HepG2 (cell line): ENCODE results near the gene AARS1. TPM values are rescaled to one million over a fixed set of nuclear protein-coding genes. Genes with fewer than 3 reads are reported as not detected.
A peak's percentile ranks its signal among the peaks of the same experiment; 100 is the strongest.

ENCODE experiments used
- ARID3A ChIP-seq: IDR thresholded peaks from 2 replicates; pipeline ENCODE4 v1.6.1; 2012; ENCODE audit warnings: low read depth, low read length, improper control_type of control experiment
- ATAD3A ChIP-seq: sonication (generic); formaldehyde crosslinking; IDR thresholded peaks from 2 replicates; pipeline ENCODE4 v1.4.0; 2020; ENCODE audit warnings: missing genetic modification reagents
- CBX5 ChIP-seq: sonication (generic); formaldehyde crosslinking; IDR thresholded peaks from 2 replicates; pipeline ENCODE4 v1.4.0; 2020; ENCODE audit warnings: missing genetic modification reagents, borderline replicate concordance
- FOXA3 ChIP-seq: IDR thresholded peaks from 2 replicates; pipeline ENCODE4 v1.6.1; 2016; ENCODE audit warnings: missing genetic modification reagents, missing compliant biosample characterization
- HHEX ChIP-seq: IDR thresholded peaks from 2 replicates; pipeline ENCODE4 v1.6.1; 2016; ENCODE audit warnings: control low read depth
- HNRNPK ChIP-seq: fragments of 200-400 bp; formaldehyde crosslinking; IDR thresholded peaks from 2 replicates; pipeline ENCODE4 v1.6.1; 2018; ENCODE audit warnings: low read length, low read depth, moderate library complexity, mild to moderate bottlenecking; ENCODE audit not compliant: poor library complexity, severe bottlenecking
- MAFG ChIP-seq: sonication (generic); formaldehyde crosslinking; IDR thresholded peaks from 2 replicates; pipeline ENCODE4 v1.5.1; 2020; ENCODE audit warnings: mild to moderate bottlenecking, missing genetic modification reagents
- MED1 ChIP-seq: sonication (generic); formaldehyde crosslinking; IDR thresholded peaks from 2 replicates; pipeline ENCODE4 v1.4.0; 2020; ENCODE audit warnings: missing genetic modification reagents
- NCOA5 ChIP-seq: sonication (generic); formaldehyde crosslinking; IDR thresholded peaks from 2 replicates; pipeline ENCODE4 v1.4.0; 2020; ENCODE audit warnings: missing genetic modification reagents
- PBX2 ChIP-seq: IDR thresholded peaks from 2 replicates; pipeline ENCODE4 v1.6.1; 2016; ENCODE audit warnings: control low read depth
- PRDM10 ChIP-seq: sonication (generic); formaldehyde crosslinking; IDR thresholded peaks from 2 replicates; pipeline ENCODE4 v1.4.0; 2020; ENCODE audit warnings: low read depth, missing genetic modification reagents
- SMYD3 ChIP-seq: sonication (generic); formaldehyde crosslinking; IDR thresholded peaks from 2 replicates; pipeline ENCODE4 v1.8.1; 2023; ENCODE audit warnings: mild to moderate bottlenecking, missing genetic modification reagents
- ZBTB42 ChIP-seq: sonication (generic); formaldehyde crosslinking; IDR thresholded peaks from 2 replicates; pipeline ENCODE4 v1.5.0; 2020; ENCODE audit warnings: mild to moderate bottlenecking, missing genetic modification reagents
- ZFP90 ChIP-seq: sonication (generic); formaldehyde crosslinking; IDR thresholded peaks from 2 replicates; pipeline ENCODE4 v1.8.0; 2022; ENCODE audit warnings: missing genetic modification reagents, mild to moderate bottlenecking, inconsistent platforms, borderline replicate concordance
- ZKSCAN5 ChIP-seq: sonication (generic); formaldehyde crosslinking; IDR thresholded peaks from 2 replicates; pipeline ENCODE4 v1.5.1; 2020; ENCODE audit warnings: mild to moderate bottlenecking, missing genetic modification reagents
- ZMAT3 ChIP-seq: sonication (generic); formaldehyde crosslinking; conservative IDR thresholded peaks from 2 replicates; pipeline ENCODE4 v1.7.0; 2021; ENCODE audit warnings: missing genetic modification reagents
- ZMYM3 ChIP-seq: sonication (generic); formaldehyde crosslinking; IDR thresholded peaks from 2 replicates; pipeline ENCODE4 v1.5.1; 2020; ENCODE audit warnings: mild to moderate bottlenecking, missing genetic modification reagents
- ZNF513 ChIP-seq: sonication (generic); formaldehyde crosslinking; conservative IDR thresholded peaks from 2 replicates; pipeline ENCODE4 v1.5.0; 2020; ENCODE audit warnings: missing genetic modification reagents
- ZNF639 ChIP-seq: conservative IDR thresholded peaks from 2 replicates; pipeline ENCODE4 v1.6.1; 2018; ENCODE audit warnings: missing genetic modification reagents
- ZNF746 ChIP-seq: sonication (generic); formaldehyde crosslinking; IDR thresholded peaks from 2 replicates; pipeline ENCODE4 v1.8.0; 2022; ENCODE audit warnings: mild to moderate bottlenecking, missing genetic modification reagents
- ZSCAN20 ChIP-seq: sonication (generic); formaldehyde crosslinking; IDR thresholded peaks from 2 replicates; pipeline ENCODE4 v1.4.0; 2020; ENCODE audit warnings: missing genetic modification reagents, mild to moderate bottlenecking, borderline replicate concordance
- polyA plus RNA-seq, 8 experiments: library from polyadenylated mRNA; depleted of rRNA in 3 of 8; stranded (reverse) in 7 of 8; unstranded in 1 of 8; fragments of >200 nt; fragmentation: Illumina TruSeq in 4 of 8; extraction: Trizol in 4 of 8; gene quantifications; 2 replicates each; pipeline versions ENCODE4 v1.2.1 to v1.2.3, GENCODE V29; 2011 to 2016; ENCODE audit warnings: low read depth in 4 of 8, missing spikeins in 1 of 8, mixed read lengths in 1 of 8; ENCODE audit not compliant: insufficient read depth in 1 of 8
- total RNA-seq, 5 experiments: library from RNA; depleted of rRNA; stranded (reverse); fragments of >200 nt; fragmentation: Illumina TruSeq; extraction: Trizol; gene quantifications; 2 replicates each; pipeline ENCODE4 v1.2.3, GENCODE V29; 2016; ENCODE audit warnings: low read depth in 1 of 5

AARS1 gene
- total and polyA plus RNA-seq, 2 of the 13 experiments (the other 11 are each of a cell fraction or from before 2014, with no cell fraction given) = 107 to 132 TPM

GRCh38 chr16:70251629-70252354 lies 37.5 kb downstream of the AARS1 start, which contains the start of gene EXOSC6 (continued):
- peak; percentile 91 for TF ChIP-seq ZNF639 (CRISPR knock-in tag)
- TF ChIP-seq ZSCAN20 (CRISPR knock-in tag) = no peak
- TF ChIP-seq ZBTB42 (CRISPR knock-in tag) = peak; percentile 95
- TF ChIP-seq ZNF746 (CRISPR knock-in tag) = no peak
- TF ChIP-seq CBX5 = peak; percentile 98
- TF ChIP-seq ATAD3A (CRISPR knock-in tag) = 0 out of 2 replicates have a peak, but pooled peaks have one; percentile 35
- peak; percentile 76 for TF ChIP-seq FOXA3 (CRISPR knock-in tag)
- TF ChIP-seq HHEX = no peak
- peak; percentile 81 for TF ChIP-seq MED1 (CRISPR knock-in tag)
- no peak for TF ChIP-seq ZKSCAN5 (CRISPR knock-in tag)
- no peak for TF ChIP-seq PBX2 (CRISPR knock-in tag)
- TF ChIP-seq ARID3A = 0 out of 2 replicates have a peak, but pooled peaks have one; percentile 15
- TF ChIP-seq ZNF513 (CRISPR knock-in tag) = no peak
- TF ChIP-seq ZMYM3 (CRISPR knock-in tag) = peak; percentile 26; the same call in 1 of the 2 replicates
- TF ChIP-seq SMYD3 (CRISPR knock-in tag) = peak; percentile 96
- peak; percentile 78; the same call in 1 of the 2 replicates for TF ChIP-seq NCOA5 (CRISPR knock-in tag)
- peak; percentile 25 for TF ChIP-seq ZFP90
- peak; percentile 97 for TF ChIP-seq PRDM10 (CRISPR knock-in tag)
- TF ChIP-seq HNRNPK = peak; percentile 47
- TF ChIP-seq ZMAT3 (CRISPR knock-in tag) = peak; percentile 98
- TF ChIP-seq MAFG (CRISPR knock-in tag) = no peak
